Measurements from ENCODE around the gene TAF9B.
"Not testable (repeated sequence)": the region's sequence is repeated elsewhere in the genome, so short reads cannot be mapped to it uniquely, and the experiment has no call there.

The TAF9B gene, protein sequence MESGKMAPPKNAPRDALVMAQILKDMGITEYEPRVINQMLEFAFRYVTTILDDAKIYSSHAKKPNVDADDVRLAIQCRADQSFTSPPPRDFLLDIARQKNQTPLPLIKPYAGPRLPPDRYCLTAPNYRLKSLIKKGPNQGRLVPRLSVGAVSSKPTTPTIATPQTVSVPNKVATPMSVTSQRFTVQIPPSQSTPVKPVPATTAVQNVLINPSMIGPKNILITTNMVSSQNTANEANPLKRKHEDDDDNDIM

DNA sequence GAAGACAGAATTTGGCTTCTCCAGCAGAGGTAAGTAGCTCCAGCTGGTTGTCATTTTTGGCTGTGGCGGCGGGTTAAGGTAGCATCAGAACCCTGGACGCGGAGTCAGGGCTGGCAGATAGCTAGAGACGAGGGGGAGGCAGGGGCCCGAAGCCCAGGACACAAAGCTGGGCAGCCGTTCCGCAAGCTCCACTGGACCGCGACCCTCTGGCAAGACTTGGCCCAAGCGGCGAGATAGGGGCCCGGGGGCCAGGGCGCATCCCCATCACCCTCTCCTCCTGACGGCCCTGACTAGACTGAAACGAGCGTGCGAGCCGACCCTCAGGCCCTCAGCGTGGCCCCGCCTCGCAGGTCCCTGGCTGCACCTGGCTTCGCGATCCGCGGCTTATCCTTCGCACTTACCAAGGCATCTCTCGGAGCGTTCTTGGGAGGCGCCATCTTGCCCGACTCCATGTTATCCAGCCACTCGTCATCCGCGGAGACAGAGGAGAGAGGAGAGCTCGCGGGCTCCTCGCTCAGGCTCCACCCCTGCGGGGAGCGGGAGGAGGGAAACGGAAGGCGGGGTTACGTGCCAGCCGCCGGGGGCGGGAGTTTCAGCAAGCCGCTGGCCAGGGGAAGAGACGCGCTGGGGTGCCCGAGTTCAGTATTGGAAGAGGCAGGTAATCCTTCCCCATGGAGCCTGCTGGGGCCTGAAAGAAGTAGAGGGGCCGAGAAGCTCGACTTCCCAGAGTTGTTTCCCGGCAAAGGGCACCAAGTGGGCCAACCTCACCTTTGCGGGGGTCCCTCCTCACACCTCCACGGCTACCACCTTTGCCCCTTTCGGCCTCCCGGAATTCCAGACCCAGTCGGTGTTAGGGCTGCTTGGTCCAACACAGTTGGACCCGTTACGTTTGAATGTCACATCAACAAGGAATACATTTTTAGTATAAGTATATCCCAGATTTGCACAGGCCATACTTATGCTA is at the start of gene TAF9B:
Gene TAF9B, minus strand, starts transcription at position 491 of the 964 bp plus-strand sequence. Its CDS starts 39 bp downstream, at position 452.
- peak; percentile 88 for DNase-seq

DNA sequence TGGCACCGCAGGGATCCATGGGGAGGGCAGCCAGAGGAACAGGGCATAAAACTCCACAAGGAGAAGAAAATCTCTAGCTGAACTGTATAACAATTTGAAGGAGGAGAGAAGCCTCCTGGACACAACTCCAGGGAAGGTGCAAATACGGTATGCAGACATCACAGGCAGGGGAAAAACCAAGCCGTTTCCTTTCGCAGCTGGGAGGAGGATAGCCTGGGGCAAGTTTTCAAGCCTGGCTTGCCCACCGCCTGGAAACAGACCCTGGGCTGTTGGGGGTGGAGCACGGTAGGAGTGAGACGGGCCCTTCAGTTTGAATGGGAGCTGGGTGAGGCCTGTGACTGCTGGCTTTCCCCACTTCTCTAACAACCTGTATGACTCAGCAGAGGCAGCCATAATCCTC is 43.4 kb upstream of the TAF9B start:
- DNase-seq = no peak

DNA sequence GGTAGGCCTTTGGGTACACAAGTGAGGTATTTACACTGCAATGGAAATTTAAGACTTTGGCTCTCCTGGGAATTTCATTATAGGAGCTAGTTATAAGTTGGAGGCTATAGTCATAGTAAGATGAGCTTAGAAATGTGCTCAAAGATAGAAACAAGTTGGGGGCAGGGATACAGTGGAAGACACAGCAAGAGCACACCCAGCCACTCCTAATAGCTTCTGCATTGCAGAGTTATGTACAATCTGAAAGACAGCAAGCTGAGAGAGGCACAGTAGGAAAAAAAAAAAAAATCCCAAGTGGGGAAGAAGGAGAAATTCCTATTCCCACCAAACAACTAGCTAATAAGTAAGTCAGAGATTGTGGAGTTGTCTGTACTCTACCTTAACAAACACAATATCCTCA is 41.9 kb upstream of the TAF9B start:
- no peak for DNase-seq

DNA sequence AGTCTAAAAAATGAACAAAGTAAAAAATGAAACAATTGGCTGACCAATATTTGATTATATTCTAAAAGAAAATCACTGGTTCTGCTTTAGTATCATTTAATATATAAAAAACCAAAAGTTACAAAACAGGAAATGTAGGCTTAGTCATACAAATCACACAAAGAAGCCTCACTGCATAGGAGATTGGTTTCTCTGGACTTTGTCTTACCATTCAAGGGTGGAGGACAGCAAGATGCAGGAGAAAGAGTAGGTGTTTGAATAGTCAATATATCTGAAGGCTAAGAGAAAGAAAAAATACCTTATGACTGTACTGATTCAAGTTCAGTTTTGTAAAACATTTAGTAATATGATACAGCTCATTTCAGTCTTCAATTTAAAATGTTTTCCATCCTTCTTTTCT is 28.6 kb upstream of the TAF9B start:
- peak; percentile 1 for DNase-seq

DNA sequence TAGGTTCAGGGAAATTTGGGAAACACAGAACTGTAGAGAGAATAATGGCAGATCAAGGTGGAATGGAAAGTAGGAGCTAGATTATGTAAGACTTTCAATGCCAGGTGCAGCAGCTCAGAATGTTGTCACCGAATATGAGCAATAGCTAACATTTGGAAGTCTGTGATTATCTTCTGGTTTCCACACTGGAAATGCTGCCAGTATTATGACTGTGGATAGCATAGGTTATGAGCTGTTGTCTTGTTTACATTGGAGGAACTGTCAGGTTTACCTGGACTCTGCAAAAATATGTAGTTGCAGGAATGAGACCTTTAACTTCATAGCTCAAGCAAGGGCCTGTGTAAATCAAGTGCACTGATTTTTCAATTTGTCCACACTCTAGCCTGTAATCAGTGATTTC is 26.0 kb upstream of the TAF9B start:
- no peak for DNase-seq

DNA sequence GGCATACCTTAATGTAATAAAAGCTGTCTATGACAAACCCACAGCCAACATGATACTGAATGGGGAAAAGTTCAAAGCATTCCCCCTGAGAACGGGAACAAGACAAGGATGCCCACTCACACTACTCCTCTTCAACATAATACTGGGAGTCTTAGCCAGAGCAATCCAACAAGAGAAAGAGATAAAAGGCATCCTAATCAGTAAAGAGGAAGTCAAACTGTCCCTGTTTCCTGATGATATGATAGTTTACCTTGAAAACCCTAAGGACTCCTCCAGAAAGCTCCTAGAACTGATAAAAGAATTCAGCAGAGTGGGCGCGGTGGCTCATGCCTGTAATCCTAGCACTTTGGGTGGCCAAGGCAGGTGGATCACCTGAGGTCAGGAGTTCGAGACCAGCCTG is 23.7 kb upstream of the TAF9B start:
- DNase-seq = not testable (repeated sequence)

DNA sequence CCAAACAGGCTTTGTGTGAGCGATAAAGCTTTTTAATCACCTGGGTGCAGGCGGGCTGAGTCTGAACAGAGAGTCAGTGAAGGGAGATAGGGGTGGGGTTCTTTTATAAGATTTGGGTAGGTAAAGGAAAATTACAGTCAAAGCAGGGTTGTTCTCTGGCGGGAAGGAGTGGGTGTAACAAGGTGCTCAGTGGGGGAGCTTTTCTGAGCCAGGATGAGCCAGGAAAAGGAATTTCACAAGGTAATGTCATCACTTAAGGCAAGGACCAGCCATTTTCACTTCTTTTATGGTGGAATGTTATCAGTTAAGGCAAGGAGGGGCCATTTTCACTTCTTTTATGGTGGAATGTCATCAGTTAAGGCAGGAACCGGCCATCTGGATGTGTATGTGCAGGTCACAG is 21.3 kb upstream of the TAF9B start:
- DNase-seq = not testable (repeated sequence)

DNA sequence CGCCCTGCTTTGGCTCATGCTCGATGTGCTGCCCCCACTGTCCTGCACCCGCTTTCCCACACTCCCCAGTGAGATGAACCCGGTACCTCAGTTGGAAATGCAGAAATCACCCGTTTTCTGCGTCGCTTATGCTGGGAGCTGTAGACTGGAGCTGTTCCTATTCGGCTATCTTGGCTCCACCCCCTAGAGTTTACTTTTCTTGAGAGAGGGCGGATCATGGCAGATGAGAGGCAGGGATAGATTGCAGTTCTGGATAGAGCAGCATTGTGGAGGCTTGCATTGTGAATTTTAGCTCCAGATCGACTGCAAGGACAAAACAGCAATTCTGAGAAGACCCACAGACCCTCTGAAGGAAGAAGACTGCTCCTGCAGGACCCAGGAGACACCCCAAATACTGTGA is 18.4 kb upstream of the TAF9B start:
- DNase-seq = not testable (repeated sequence)

DNA sequence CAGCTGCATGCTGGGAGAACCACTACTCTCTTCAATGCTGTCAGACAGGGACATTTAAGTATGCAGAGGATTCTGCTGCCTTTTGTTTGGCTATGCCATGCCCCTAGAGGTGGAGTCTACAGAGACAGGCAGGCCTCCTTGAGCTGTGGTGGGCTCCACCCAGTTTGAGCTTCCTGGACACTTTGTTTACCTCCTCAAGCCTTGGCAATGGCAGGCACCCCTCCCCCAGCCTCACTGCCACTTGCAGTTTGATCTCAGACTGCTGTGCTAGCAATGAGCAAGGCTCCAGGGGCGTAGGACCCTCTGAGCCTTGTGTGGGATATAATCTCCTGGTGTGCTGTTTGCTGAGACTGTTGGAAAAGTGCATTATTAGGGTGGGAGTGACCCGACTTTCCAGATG is 17.9 kb upstream of the TAF9B start:
- not testable (repeated sequence) for DNase-seq

DNA sequence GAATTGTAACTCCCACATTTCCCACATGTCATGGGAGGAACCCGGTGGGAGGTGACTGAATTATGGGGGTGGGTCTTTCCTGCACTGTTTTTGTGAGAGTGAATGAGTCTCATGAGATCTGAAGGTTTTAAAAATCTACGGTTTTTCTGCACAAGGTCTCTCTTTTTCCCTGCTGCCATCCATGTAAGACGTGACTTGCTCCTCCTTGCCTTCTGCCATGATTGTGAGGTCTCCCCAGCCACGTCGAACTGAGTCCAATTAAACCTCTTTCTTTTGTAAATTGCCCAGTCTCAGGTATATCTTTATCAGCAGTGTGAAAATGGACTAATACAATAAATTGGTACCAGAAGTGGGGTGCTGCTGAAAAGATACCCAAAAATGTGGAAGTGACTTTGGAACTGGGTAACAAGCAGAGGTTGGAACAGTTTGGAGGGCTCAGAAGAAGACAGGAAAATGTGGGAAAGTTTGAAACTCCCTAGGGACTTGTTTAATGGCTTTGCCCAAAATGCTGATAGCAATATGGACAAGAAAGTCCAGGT is 7.6 kb upstream of the TAF9B start:
- not testable (repeated sequence) for DNase-seq

DNA sequence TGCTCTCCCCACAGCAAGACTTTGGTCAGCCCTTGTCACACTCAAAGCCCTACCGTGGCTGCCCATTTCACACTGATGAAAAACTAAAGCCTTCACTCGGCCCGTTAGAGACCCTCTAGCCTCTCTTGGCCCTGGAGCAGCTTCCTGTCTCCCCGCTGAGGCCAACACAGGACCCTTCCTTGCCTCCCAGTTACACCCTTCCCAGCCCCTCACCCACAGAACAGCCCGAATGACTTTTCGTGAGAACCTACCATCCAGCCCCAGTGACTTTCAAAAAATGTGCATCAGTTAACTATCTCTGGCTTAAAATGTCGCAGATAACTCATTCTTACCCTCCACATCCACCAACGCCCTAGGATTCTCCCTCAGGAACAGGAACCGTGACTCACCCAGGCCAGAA is 756 bp upstream of the TAF9B start:
- DNase-seq = no peak

DNA sequence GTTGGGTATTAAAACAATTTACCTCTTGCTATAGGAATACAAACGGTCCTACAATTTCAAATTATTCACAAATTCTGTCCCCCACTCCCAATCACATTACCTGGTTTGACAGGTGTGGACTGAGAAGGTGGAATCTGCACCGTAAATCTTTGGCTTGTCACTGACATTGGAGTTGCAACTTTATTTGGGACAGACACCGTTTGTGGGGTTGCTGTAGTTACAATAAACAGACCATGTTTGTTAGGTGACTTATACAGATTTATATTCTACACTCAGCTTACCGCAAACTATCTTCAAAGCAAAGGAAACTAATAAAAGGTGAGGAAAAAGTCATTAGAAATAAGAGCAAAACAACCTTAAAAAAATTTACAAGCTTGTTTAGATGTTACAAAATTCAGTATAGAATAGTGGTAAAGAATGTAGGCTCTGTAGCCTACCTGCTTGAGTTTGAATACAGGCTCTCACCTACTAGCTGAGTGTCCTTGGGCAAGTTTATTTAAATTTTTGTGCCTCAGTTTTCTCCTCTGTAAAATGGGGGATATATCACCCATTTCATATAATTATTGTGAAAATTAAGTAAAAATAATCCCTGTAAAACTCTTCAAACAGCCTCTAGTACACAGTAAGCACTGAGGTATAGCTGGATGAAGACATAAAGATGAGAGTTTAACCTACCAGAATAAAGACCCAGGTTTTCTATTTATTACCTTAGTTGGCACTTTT is 6.1 kb downstream of the TAF9B start:
- DNase-seq = no peak

DNA sequence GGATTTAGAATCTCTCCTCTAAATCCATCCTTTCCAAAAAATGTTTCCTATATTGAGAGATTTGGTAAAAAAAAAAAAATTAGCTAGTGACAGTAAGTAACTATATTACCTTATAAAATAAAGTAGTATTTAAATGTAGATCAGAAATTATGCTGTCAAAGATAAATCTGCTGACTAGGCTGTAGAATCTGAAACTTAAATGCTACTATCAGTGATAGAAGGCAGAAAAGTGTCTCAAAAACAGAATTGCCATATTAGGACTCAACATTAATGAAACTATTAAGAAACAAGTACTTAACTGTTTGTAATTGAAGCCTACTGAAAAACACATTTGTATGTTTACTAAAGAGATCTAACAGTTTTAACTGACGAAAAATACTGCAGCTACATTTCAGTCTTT is 8.3 kb downstream of the TAF9B start:
- no peak for DNase-seq

DNA sequence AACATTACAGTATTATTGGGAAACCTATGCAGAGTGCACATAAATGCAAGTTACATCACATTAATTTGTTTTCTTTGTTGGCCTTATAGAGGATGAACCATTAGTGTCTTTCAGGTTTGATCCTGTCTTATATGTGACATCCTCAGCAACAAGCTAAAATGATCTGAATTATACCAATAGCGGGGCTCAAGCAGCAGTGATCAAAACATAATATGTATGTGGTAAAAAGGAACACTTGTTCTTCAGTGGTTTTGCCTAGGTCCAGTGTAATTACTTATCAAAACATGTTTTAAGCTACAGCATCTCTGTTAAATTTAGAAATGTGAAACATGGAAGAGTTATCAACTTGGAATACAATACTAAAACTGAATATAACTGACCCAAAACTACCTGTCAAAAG is 9.1 kb downstream of the TAF9B start:
- DNase-seq = no peak

DNA sequence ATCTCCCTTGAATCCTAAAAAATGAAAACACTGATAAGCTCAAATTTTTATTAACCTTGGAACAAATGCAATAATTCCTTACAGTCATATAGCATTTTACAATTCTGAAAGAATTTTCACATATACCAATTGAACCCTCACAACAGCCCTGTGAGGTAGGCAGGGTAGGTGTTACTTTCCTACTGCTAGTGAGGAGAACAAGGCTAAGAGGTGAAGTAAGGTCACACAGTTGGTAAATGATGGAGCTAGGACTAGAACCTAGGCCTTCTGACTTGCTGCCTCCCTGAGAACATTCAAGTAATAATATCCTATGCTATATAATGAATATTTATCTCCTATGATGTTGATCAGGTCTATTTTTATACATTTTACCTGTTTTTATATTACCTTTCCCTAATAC is 9.7 kb downstream of the TAF9B start:
- no peak for DNase-seq

DNA sequence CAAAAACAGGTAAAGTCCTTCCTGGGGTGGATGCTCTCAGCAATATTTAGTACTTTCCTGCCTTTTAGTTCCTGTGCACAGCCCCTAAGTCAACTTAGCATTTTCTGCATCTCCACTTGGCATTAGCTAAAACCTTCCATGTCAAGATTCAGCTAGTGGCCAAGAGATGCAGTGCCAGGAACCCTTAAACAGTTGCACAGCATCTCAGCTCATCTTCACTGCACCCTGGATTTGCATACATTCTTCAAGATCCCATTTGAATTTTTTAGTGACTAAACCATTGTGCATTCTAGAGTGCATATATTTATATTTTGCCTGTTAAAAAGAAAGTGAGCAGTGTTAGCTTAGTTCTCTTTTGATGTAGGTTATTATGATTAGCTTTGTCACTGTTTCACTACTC is 13.7 kb downstream of the TAF9B start:
- DNase-seq = not testable (repeated sequence)

DNA sequence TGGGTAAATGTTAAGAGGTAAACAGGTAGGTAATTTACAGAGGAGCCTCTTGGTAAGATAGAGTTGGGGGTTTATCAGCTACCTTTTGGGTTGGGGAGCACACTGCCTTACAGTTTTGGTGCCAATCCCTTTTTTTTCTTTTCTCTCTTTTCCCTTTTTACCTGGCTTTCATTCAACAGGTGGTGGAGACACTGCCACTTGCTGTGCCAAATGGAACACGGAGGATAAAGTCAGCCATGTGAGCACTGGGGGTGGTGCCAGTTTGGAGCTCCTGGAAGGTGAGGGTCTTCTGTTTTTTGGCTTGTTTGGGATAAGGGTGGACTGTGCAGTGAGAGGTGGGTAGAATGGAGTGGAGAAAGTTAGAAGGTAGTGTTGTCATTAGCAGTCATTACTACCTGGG is 14.3 kb downstream of the TAF9B start:
- no peak for DNase-seq

DNA sequence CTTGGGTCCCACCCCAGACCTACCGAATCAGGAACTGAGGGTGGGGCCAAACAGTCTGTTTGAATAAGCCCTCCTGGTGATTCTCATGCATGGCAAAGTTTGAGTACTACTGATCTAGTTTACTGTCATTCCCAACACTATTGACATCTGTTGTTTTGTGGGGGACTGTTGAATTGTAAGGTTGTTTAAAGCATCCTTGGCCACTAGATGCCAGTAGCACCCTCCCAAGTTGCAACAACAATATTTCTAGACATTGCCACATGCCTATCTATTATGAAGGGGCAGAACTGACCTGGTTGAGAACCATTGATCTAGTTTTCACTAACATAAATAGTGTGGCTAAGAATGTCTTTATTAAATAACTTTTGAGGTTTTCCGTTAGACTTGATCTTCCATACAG is 15.1 kb downstream of the TAF9B start:
- no peak for DNase-seq

DNA sequence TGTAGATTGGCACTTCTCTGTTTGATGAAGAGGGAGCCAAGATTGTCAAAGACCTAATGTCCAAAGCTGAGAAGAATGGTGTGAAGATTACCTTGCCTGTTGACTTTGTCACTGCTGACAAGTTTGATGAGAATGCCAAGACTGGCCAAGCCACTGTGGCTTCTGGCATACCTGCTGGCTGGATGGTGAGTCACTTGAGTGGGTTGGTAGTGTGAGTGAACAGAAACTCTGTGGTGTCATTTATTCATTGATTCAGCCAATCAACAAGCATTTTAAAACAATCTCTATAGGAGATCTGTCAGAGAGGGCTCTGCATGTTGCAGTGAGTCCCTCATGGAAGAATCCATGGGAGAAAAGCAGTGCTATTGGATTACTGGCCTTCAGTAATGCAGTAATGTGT is 16.3 kb downstream of the TAF9B start:
- peak; percentile 41 for DNase-seq

DNA sequence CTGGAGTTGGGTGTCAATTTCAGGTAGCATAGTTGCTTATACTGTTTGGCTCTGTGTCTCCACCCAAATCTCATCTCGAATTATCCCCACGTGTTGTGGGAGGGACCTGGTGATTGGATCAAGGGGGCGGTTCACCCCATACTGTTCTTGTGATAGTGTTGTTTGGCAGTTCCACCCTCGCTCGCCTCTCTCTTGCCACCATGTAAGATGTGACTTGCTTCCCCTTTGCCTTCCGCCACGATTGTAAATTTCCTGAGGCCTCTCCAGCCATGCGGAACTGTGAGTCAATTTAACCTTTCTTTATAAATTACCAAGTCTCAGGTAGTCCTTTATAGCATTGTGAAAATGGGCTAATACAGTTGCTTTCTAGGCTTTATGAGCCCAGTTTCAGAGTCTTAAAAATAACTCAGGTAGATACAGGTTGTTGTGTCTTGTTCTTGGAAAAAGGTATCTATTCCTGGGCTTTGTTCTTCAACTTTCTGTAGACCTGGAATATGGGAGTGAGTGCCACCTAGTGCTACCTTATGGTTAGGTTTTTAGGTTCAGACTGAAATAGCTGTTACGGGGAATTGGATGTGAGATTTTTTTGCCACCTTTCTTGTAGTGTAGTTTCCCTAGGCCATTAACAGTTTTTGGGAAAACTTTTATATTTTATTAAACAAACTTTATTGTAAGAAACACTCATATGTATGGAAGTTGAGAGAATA is 19.8 kb downstream of the TAF9B start:
- DNase-seq = no peak

DNA sequence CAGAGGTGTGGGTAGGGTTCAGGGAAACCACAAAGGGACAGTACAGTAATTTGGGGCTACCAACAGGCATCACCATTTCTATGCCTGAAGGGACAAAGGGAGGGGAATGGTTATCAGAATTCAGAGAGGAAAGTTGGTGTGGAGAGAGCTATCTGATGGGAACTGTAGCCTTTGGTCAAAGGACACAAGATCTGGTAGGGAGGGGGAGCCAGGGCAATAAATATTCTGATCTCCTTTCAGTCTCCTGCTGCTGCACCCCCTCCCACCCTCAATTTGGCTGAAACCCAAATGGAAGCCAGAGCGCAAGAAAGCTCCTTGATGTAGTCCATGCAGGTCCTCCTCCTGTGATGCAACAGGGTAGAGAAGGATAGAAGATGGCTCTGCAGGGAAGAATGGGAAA is 20.8 kb downstream of the TAF9B start:
- DNase-seq = no peak

DNA sequence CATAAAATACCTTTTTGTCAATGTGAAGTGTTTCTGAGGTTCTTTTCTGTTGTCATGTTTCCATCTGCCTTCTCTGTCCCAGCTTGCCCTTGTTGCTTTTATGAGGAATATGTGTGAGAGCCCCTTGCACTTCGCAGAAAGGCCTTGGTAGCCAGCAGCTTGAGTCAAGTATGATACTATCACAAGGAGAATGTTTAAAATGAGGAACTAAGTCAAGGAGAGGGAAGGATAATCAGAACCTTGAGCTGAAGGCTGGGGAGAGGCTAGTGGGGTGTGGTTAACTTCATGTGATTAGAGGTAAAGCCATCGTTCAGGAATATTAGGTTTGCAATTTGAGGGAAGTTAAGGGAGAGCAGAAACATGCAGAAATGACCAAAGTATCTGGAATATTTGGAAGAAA is 22.7 kb downstream of the TAF9B start:
- no peak for DNase-seq

DNA sequence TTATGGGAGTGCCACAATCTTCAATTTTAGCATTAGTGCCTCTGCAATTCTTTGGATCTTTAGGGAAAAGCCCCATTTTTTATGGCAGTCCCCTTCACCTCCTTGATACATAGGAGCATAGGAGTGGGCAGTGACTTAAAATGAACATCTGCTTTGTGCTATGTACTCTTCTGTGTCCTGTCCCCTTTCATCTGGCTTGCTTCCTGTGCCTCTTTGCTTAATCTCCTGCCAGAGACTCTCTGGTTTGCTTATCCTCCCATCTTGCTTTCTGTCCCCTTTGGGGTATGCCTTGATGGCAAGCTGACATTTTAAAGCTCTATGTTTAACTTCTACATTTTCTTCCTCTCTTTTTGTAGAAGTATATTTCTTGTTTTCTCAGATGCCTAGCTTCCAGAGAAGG is 23.1 kb downstream of the TAF9B start:
- no peak for DNase-seq

Data from activated CD4-positive, alpha-beta T cell treated with anti-CD3 and anti-CD28 coated beads, Interleukin-2, Interleukin-6, amounts not matched to agents 100 ng/mL and 50 ng/mL, durations not matched to agents 16 hours and 8 hours (primary cell).